Measurements from ENCODE around the gene MARK1. TPM values are rescaled to one million over a fixed set of nuclear protein-coding genes. Genes with fewer than 3 reads are reported as not detected.

MARK1 gene
- total and polyA plus RNA-seq, 2 of the 4 experiments (the other 2 are of a cell fraction), result not detected

GRCh38 chr1:220692436-220693228 lies 164.7 kb downstream of the MARK1 start (continued):
- no peak for TF ChIP-seq NFE2L2 (IDR thresholded peaks at IDR 0.05; ENCODE audit: low read depth, low read length)

- no peak overlapping the region for H4K8ac ChIP-seq (ENCODE audit: low read depth in 2 of 2, low read length in 2 of 2)
- H4K20me1 ChIP-seq (ENCODE audit: insufficient read depth, low read length), result no peaks in the 10 kb centered on the region
- no peak overlapping the region for H4K5ac ChIP-seq (ENCODE audit: low read depth, low read length)
- no peak for TF ChIP-seq ELK1 (IDR thresholded peaks at IDR 0.05; ENCODE audit: borderline replicate concordance, low read depth, low read length)
- H2AFZ ChIP-seq (replicated peaks; ENCODE audit: low read length, poor library complexity), result no peak overlapping the region
- no TSS peak for BruUV-seq (replicated peaks)
- H3K27ac ChIP-seq (ENCODE audit: insufficient read depth, low read length), result no peak overlapping the region
- in situ Hi-C loops (cut with MboI; ENCODE audit: low sequenced_read_pairs), result no loop called here
- WGBS, 2 experiments (ENCODE audit: extremely low coverage in 2 of 2, insufficient read length in 1 of 2), result 85% methylated on average over 7 of the region's 8 CpGs; no CpG with 5 or more reads in 1 of the 2 experiments
- no peak overlapping the region for H2BK20ac ChIP-seq (ENCODE audit: low read depth, low read length)
- DNase-seq (no peak), ATAC-seq (ENCODE audit: low read depth) (no peak)
- H3K4me1 ChIP-seq (ENCODE audit: control insufficient read depth, insufficient read depth, low read length), result no peaks in the 10 kb centered on the region
- H3K9me1 ChIP-seq (ENCODE audit: insufficient read depth, low read length), result no peaks in the 10 kb centered on the region; the same call in 1 of the 2 replicates
- H3K27me3 ChIP-seq (ENCODE audit: control insufficient read depth, insufficient read depth, low read length), result peaks cover 36% of the 10 kb centered on the region
- intact Hi-C loops (cut with micrococcal nuclease), result no loop called here
- H2AK5ac ChIP-seq (ENCODE audit: low read depth, low read length), result no peak overlapping the region
- H3K23ac ChIP-seq (ENCODE audit: low read depth, low read length), result no peak overlapping the region
- H2AK9ac ChIP-seq (replicated peaks; ENCODE audit: low read depth, low read length, poor library complexity), result no peak overlapping the region
- H3K18ac ChIP-seq (ENCODE audit: low read depth, low read length), result no peak overlapping the region
- no peaks in the 10 kb centered on the region for H3K9me3 ChIP-seq (ENCODE audit: control insufficient read depth, insufficient read depth, low read length)
- H3K4me3 ChIP-seq (ENCODE audit: insufficient read depth, low read depth, low read length), result no peak overlapping the region
- H3K36me3 ChIP-seq (ENCODE audit: control insufficient read depth, insufficient read depth, low read length), result no peaks in the 10 kb centered on the region
- no peak overlapping the region for H2BK5ac ChIP-seq (ENCODE audit: low read depth, low read length, poor library complexity, severe bottlenecking)
- no peak overlapping the region for H2BK15ac ChIP-seq (ENCODE audit: low read depth, low read length)
- no peak overlapping the region for H3K9ac ChIP-seq (ENCODE audit: low read depth, low read length)
- no peak overlapping the region for H2BK120ac ChIP-seq (ENCODE audit: low read depth, low read length)
- no peak overlapping the region for H3K4ac ChIP-seq (ENCODE audit: low read depth, low read length)
- H4K91ac ChIP-seq (ENCODE audit: insufficient read depth, low read depth, low read length), result no peak overlapping the region
- no peak overlapping the region for H3K14ac ChIP-seq (replicated peaks; ENCODE audit: low read depth, low read length)
- CTCF ChIA-PET, result no interaction called here
- H3K4me2 ChIP-seq (ENCODE audit: low read depth, low read length), result no peak overlapping the region
- POLR2A ChIA-PET (ENCODE audit: unreplicated experiment), result no interaction called here
- dilution Hi-C loops (cut with HindIII; ENCODE audit: low sequenced_read_pairs, unreplicated experiment), result no loop called here
- H3K56ac ChIP-seq (ENCODE audit: extremely low read depth, insufficient read depth, low read length), result no peak overlapping the region
- H3K79me1 ChIP-seq (ENCODE audit: low read depth in 1 of 2, low read length in 2 of 2), result no peaks in the 10 kb centered on the region
These were observed 167.0 kb downstream of the MARK1 start for GRCh38 chr1:220694866-220695382.
